ENCODE results near the gene MRGPRX4.
"Not testable (repeated sequence)": the region's sequence is repeated elsewhere in the genome, so short reads cannot be mapped to it uniquely, and the experiment has no call there.

Gene MRGPRX4

GRCh38 chr11:18172666-18173065 is at the start of gene MRGPRX4:
Gene MRGPRX4 (plus strand): TSS chr11:18172837. CDS start chr11:18173257, 420 bp downstream.
- H3K27me3 ChIP-seq (ENCODE audit: control insufficient read depth in 5 of 5, insufficient read depth in 4 of 5, low read length in 5 of 5), result peaks cover 0 to 16% (median 2%) of the 10 kb centered on the region in 5 donors
- H3K9ac ChIP-seq (ENCODE audit: low read length in 5 of 5), result no peak within 1 kb of the TSS
- no peaks in the 10 kb centered on the region for H3K4me1 ChIP-seq (ENCODE audit: control insufficient read depth in 5 of 5, insufficient read depth in 5 of 5, low read length in 5 of 5)
- H3K27ac ChIP-seq (ENCODE audit: low read depth, low read length), result no peak within 1 kb of the TSS
- H3K4me3 ChIP-seq (ENCODE audit: low read depth in 1 of 5, low read length in 5 of 5), result no peak within 1 kb of the TSS
- H3K36me3 ChIP-seq (ENCODE audit: control insufficient read depth in 5 of 5, insufficient read depth in 5 of 5, low read length in 5 of 5), result no peaks in the 10 kb centered on the region
- H3K9me3 ChIP-seq (ENCODE audit: control insufficient read depth in 5 of 5, low read length in 5 of 5), result no peaks in the 10 kb centered on the region

- H3K36me3 ChIP-seq (ENCODE audit: control insufficient read depth in 5 of 5, insufficient read depth in 5 of 5, low read length in 5 of 5); H3K9me3 ChIP-seq (ENCODE audit: control insufficient read depth in 5 of 5, low read length in 5 of 5); H3K27me3 ChIP-seq (ENCODE audit: control insufficient read depth in 5 of 5, insufficient read depth in 4 of 5, low read length in 5 of 5); H3K9ac ChIP-seq (ENCODE audit: low read length in 5 of 5); H3K4me1 ChIP-seq (ENCODE audit: control insufficient read depth in 5 of 5, insufficient read depth in 5 of 5, low read length in 5 of 5); H3K4me3 ChIP-seq (ENCODE audit: low read depth in 1 of 5, low read length in 5 of 5); H3K27ac ChIP-seq (ENCODE audit: low read depth, low read length): not testable (repeated sequence)
Observed at GRCh38 chr11:18131115-18131514, 41.5 kb upstream of the MRGPRX4 start.

- Histone ChIP-seq H3K4me3 (ENCODE audit: low read depth in 1 of 5, low read length in 5 of 5) (no peak within 1 kb of the TSS), H3K27me3 (ENCODE audit: control insufficient read depth in 5 of 5, insufficient read depth in 4 of 5, low read length in 5 of 5) (peaks cover 0 to 4% (median 2%) of the 10 kb centered on the region in 5 donors), H3K9me3 (ENCODE audit: control insufficient read depth in 5 of 5, low read length in 5 of 5) (no peaks in the 10 kb centered on the region)
Observed at GRCh38 chr11:18132341-18132740, 40.3 kb upstream of the MRGPRX4 start, which contains the start of gene MRGPRX3. Gene MRGPRX3 (plus strand): TSS chr11:18132571. CDS start chr11:18137203, 4,632 bp downstream.

GRCh38 chr11:18135308-18135707 is 37.3 kb upstream of the MRGPRX4 start:
- Histone ChIP-seq H3K4me3 (ENCODE audit: low read depth in 1 of 5, low read length in 5 of 5) (no peak overlapping the region), H3K9me3 (ENCODE audit: control insufficient read depth in 5 of 5, low read length in 5 of 5) (no peaks in the 10 kb centered on the region), H3K27ac (ENCODE audit: low read depth, low read length) (no peak overlapping the region), H3K27me3 (ENCODE audit: control insufficient read depth in 5 of 5, insufficient read depth in 4 of 5, low read length in 5 of 5) (peaks cover 0 to 4% (median 2%) of the 10 kb centered on the region in 5 donors), H3K36me3 (ENCODE audit: control insufficient read depth in 5 of 5, insufficient read depth in 5 of 5, low read length in 5 of 5) (no peaks in the 10 kb centered on the region), H3K4me1 (ENCODE audit: control insufficient read depth in 5 of 5, insufficient read depth in 5 of 5, low read length in 5 of 5) (no peaks in the 10 kb centered on the region), H3K9ac (ENCODE audit: low read length in 5 of 5) (no peak overlapping the region)

More at GRCh38 chr11:18132341-18132740, 40.3 kb upstream of the MRGPRX4 start, which contains the start of gene MRGPRX3:
- H3K27ac ChIP-seq (ENCODE audit: low read depth, low read length), result no peak within 1 kb of the TSS
- no peak within 1 kb of the TSS for H3K9ac ChIP-seq (ENCODE audit: low read length in 5 of 5)
- no peaks in the 10 kb centered on the region for H3K36me3 ChIP-seq (ENCODE audit: control insufficient read depth in 5 of 5, insufficient read depth in 5 of 5, low read length in 5 of 5)
- H3K4me1 ChIP-seq (ENCODE audit: control insufficient read depth in 5 of 5, insufficient read depth in 5 of 5, low read length in 5 of 5), result no peaks in the 10 kb centered on the region

- Histone ChIP-seq H3K9me3 (ENCODE audit: control insufficient read depth in 5 of 5, low read length in 5 of 5) (no peaks in the 10 kb centered on the region), H3K4me3 (ENCODE audit: low read depth in 1 of 5, low read length in 5 of 5) (no peak overlapping the region), H3K4me1 (ENCODE audit: control insufficient read depth in 5 of 5, insufficient read depth in 5 of 5, low read length in 5 of 5) (no peaks in the 10 kb centered on the region), H3K27ac (ENCODE audit: low read depth, low read length) (no peak overlapping the region), H3K9ac (ENCODE audit: low read length in 5 of 5) (no peak overlapping the region), H3K36me3 (ENCODE audit: control insufficient read depth in 5 of 5, insufficient read depth in 5 of 5, low read length in 5 of 5) (no peaks in the 10 kb centered on the region), H3K27me3 (ENCODE audit: control insufficient read depth in 5 of 5, insufficient read depth in 4 of 5, low read length in 5 of 5) (peaks cover 0 to 4% (median 2%) of the 10 kb centered on the region in 5 donors)
Observed at GRCh38 chr11:18137186-18137800, 35.3 kb upstream of the MRGPRX4 start.

GRCh38 chr11:18140145-18140544 is 32.5 kb upstream of the MRGPRX4 start:
- no peaks in the 10 kb centered on the region for H3K36me3 ChIP-seq (ENCODE audit: control insufficient read depth in 5 of 5, insufficient read depth in 5 of 5, low read length in 5 of 5)
- H3K27ac ChIP-seq (ENCODE audit: low read depth, low read length), result no peak overlapping the region
- no peaks in the 10 kb centered on the region for H3K9me3 ChIP-seq (ENCODE audit: control insufficient read depth in 5 of 5, low read length in 5 of 5)
- H3K4me1 ChIP-seq (ENCODE audit: control insufficient read depth in 5 of 5, insufficient read depth in 5 of 5, low read length in 5 of 5), result no peaks in the 10 kb centered on the region
- H3K9ac ChIP-seq (ENCODE audit: low read length in 5 of 5), result no peak overlapping the region
- peaks cover 0 to 4% (median 0%) of the 10 kb centered on the region in 5 donors for H3K27me3 ChIP-seq (ENCODE audit: control insufficient read depth in 5 of 5, insufficient read depth in 4 of 5, low read length in 5 of 5)
- H3K4me3 ChIP-seq (ENCODE audit: low read depth in 1 of 5, low read length in 5 of 5), result no peak overlapping the region

GRCh38 chr11:18144243-18144642 is 28.4 kb upstream of the MRGPRX4 start:
- Histone ChIP-seq H3K36me3 (ENCODE audit: control insufficient read depth in 5 of 5, insufficient read depth in 5 of 5, low read length in 5 of 5) (no peaks in the 10 kb centered on the region), H3K9ac (ENCODE audit: low read length in 5 of 5) (no peak overlapping the region), H3K9me3 (ENCODE audit: control insufficient read depth in 5 of 5, low read length in 5 of 5) (no peaks in the 10 kb centered on the region), H3K4me1 (ENCODE audit: control insufficient read depth in 5 of 5, insufficient read depth in 5 of 5, low read length in 5 of 5) (no peaks in the 10 kb centered on the region), H3K4me3 (ENCODE audit: low read depth in 1 of 5, low read length in 5 of 5) (no peak overlapping the region), H3K27me3 (ENCODE audit: control insufficient read depth in 5 of 5, insufficient read depth in 4 of 5, low read length in 5 of 5) (peaks cover 0 to 8% (median 4%) of the 10 kb centered on the region in 5 donors), H3K27ac (ENCODE audit: low read depth, low read length) (no peak overlapping the region)

GRCh38 chr11:18145025-18145424 is 27.6 kb upstream of the MRGPRX4 start:
- Histone ChIP-seq H3K27me3 (ENCODE audit: control insufficient read depth in 5 of 5, insufficient read depth in 4 of 5, low read length in 5 of 5) (peaks cover 0 to 8% (median 4%) of the 10 kb centered on the region in 5 donors), H3K27ac (ENCODE audit: low read depth, low read length) (no peak overlapping the region), H3K4me3 (ENCODE audit: low read depth in 1 of 5, low read length in 5 of 5) (no peak overlapping the region), H3K36me3 (ENCODE audit: control insufficient read depth in 5 of 5, insufficient read depth in 5 of 5, low read length in 5 of 5) (no peaks in the 10 kb centered on the region), H3K4me1 (ENCODE audit: control insufficient read depth in 5 of 5, insufficient read depth in 5 of 5, low read length in 5 of 5) (no peaks in the 10 kb centered on the region), H3K9me3 (ENCODE audit: control insufficient read depth in 5 of 5, low read length in 5 of 5) (no peaks in the 10 kb centered on the region), H3K9ac (ENCODE audit: low read length in 5 of 5) (no peak overlapping the region)

- Histone ChIP-seq H3K27ac (ENCODE audit: low read depth, low read length) (no peak overlapping the region), H3K27me3 (ENCODE audit: control insufficient read depth in 5 of 5, insufficient read depth in 4 of 5, low read length in 5 of 5) (peaks cover 0 to 8% (median 4%) of the 10 kb centered on the region in 5 donors), H3K4me3 (ENCODE audit: low read depth in 1 of 5, low read length in 5 of 5) (no peak overlapping the region), H3K36me3 (ENCODE audit: control insufficient read depth in 5 of 5, insufficient read depth in 5 of 5, low read length in 5 of 5) (no peaks in the 10 kb centered on the region), H3K4me1 (ENCODE audit: control insufficient read depth in 5 of 5, insufficient read depth in 5 of 5, low read length in 5 of 5) (no peaks in the 10 kb centered on the region), H3K9ac (ENCODE audit: low read length in 5 of 5) (no peak overlapping the region), H3K9me3 (ENCODE audit: control insufficient read depth in 5 of 5, low read length in 5 of 5) (no peaks in the 10 kb centered on the region)
Observed at GRCh38 chr11:18145837-18146236, 26.8 kb upstream of the MRGPRX4 start.

GRCh38 chr11:18151581-18151980 is 21.1 kb upstream of the MRGPRX4 start:
- Histone ChIP-seq H3K9me3 (ENCODE audit: control insufficient read depth in 5 of 5, low read length in 5 of 5) (no peaks in the 10 kb centered on the region), H3K27ac (ENCODE audit: low read depth, low read length) (no peak overlapping the region), H3K4me3 (ENCODE audit: low read depth in 1 of 5, low read length in 5 of 5) (no peak overlapping the region), H3K4me1 (ENCODE audit: control insufficient read depth in 5 of 5, insufficient read depth in 5 of 5, low read length in 5 of 5) (no peaks in the 10 kb centered on the region), H3K9ac (ENCODE audit: low read length in 5 of 5) (no peak overlapping the region), H3K27me3 (ENCODE audit: control insufficient read depth in 5 of 5, insufficient read depth in 4 of 5, low read length in 5 of 5) (peaks cover 0 to 12% (median 6%) of the 10 kb centered on the region in 5 donors), H3K36me3 (ENCODE audit: control insufficient read depth in 5 of 5, insufficient read depth in 5 of 5, low read length in 5 of 5) (no peaks in the 10 kb centered on the region)
